ENCODE measurements around the gene MLIP.
"Not testable (repeated sequence)": the region's sequence is repeated elsewhere in the genome, so short reads cannot be mapped to it uniquely, and the experiment has no call there.

MLIP gene

DNA sequence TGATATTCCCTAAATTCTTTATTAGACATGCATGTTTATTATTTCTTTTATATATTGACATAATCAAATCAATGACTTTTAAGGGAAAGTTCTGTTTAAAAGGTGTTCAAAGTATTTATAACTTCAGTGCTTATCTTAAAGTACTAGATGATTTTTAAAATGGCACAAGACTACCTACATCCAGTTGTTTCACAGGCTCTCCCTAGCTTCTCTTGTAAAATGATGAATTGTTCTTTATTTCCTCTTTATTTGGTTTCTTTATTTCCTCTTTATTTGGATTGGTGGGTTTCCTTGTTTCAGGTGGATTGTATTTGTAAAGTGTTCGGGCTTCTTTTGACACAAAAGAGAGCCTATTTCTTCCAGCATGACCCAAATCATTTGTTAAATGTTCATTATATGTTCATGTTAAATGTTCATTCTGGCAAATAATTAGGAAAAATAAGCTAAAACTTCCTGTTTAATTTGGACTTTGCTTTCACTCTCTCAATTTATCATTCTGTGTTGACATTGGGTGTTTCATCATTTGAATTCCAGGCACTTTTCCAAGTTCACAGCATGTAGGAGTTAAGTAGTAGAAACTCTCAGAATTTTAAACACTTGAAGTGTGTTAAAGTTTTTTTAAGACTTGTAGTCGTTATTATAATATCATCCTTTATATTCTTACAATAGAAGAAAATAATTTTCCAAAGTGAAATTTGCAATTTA is 24.6 kb downstream of the MLIP start:
- intact Hi-C loops (cut with DNase I) = no loop called here
- DNase-seq = no peak

DNA sequence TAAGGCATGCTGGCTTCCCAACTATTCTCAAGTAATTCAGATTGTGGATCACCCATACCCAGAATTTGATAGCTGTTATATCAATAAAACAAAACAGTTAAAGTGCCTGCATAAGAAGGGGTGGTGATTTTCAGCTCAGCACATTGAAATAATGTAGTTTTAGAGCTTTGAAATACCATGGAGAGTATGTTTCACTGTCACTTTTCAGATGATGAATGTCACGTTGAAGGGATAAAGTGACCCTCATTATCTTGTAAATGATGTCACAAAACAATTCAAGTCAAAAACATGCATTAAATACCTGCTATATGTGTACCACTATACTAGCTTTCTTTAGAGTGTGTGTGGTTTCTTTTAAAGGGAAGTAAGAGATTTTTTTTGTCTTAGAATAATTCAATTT is 27.6 kb downstream of the MLIP start:
- intact Hi-C loops (cut with DNase I) = no loop called here
- DNase-seq = no peak

DNA sequence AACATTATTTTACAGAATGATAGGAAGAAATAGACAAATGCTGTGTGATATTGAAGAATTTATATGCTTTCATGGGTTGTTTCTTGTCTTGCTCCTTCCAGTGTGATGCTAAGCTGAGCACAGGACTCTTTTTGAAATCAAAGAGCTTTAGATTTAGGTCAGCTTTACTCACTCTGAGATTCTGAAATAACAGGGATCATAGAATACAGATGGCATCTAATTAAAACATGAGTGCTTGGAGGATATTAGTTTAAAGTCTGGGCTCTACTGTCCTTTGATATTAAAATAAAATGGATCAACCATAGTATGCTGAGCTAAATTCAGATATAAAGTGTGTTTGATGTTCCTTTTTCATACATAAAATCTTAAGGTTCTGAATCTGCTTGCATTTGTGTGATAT is 29.6 kb downstream of the MLIP start:
- DNase-seq = no peak
- intact Hi-C loops (cut with DNase I) = no loop called here

DNA sequence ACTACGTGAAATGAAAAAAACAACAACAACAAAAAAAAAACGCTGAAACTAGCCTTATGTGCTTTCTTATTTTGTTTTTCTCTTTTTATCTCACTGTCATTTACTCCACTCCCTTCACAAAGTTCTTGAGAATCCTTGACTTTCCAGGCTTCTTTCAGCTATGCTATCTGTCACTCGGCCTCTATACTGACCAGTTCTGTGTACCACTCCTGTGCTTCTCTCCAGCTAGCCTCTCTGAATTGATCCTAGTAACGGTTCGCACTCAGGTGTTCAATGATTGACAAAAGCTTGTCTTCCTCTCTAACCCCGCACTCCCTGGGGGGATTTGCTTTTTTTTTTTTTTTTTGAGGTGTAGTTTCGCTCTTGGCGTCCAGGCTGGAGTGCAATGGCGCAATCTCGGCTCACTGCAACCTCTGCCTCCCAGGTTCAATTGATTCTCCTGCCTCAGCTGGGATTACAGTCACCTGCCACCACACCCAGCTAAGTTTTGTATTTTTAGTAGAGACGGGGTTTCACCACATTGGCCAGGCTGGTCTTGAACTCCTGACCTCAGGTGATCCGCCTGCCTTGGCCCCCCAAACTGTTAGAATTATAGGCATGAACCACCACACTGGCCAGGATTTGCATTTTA is 31.8 kb downstream of the MLIP start:
- intact Hi-C loops (cut with DNase I) = no loop called here
- no peak for DNase-seq

DNA sequence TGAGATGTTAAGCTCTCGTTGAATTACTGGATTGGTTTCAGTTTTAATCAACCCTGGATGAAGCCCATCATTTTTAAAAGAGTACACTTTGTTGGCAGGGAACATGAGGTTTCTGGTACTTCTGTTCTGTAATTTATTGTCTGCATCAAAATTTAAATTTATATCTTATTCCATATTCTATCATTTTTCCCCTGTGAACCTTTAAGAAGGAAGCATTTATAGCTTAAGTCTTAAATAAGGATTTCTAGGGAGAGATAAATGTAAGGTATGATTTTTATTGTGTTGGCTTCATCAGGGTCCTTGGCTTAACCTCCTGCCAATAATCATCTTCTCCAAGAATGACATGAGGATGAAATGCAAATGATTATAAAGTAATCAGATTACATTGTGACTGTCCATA is 40.6 kb downstream of the MLIP start:
- intact Hi-C loops (cut with DNase I) = no loop called here
- no peak for DNase-seq

DNA sequence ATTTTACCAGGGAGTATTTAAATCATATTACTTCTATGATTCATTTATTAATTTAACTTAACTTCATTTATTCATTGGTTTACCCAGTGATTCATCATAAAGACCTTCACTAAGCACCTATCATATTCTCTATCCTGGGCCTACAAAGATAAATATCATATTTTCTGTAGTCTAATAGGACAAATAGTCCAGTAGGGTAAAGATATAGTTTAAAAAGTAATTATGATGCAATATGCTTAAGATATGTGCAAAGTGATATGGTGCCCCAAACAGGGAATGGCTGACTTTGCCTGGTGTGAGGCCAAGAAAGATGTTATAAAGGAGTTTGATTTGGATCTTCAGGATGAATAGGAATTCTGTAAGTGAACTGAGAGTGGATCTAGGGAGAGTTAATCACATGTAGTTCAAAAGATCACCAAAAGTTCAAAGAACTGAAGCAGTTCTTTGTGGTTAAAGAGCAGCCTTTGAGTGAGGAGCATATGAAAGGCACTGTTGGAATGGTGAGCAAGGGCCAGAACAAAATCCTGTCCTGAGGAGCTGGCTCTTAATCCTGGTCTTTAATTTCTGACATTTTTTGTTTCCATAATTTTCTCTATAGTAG is 45.5 kb downstream of the MLIP start:
- DNase-seq = no peak
- intact Hi-C loops (cut with DNase I) = no loop called here

DNA sequence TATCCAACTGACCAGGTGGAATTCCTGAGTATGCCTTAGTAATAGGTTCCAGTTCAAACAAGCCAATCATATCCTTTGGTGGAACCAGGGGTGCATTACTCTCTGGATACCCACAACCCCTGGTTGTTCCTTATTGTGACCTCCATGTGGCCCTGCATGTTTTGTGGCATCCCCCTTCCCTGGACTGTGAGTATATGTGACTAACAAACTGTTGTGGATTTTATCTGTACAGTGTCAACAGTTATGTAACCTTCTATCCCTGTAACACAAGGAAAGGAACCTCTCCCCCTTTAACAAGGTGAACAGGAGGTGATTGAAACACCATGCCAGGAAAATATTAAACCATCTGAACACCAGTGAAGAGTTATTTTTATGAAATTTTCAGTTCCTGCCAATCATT is 46.2 kb downstream of the MLIP start:
- no peak for DNase-seq
- intact Hi-C loops (cut with DNase I) = no loop called here

DNA sequence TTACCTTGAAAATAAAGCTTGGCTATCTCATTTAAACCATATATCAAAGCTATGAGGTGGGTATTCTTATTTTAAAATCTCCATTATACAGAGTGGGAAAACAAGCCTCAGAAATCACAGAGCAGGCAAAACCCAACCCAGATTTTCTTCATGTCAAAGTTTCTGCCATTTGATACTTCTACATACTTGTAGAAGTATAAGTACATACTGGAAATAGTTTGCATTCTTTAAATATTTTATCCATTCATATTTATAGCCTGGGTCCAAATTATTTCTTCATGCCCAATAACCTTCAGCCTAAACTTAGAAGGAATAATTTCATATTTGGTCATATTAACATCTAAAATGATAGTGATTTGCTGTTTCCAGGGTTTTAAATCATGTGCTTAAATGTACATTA is 61.8 kb downstream of the MLIP start:
- no peak for DNase-seq
- intact Hi-C loops (cut with DNase I) = no loop called here

DNA sequence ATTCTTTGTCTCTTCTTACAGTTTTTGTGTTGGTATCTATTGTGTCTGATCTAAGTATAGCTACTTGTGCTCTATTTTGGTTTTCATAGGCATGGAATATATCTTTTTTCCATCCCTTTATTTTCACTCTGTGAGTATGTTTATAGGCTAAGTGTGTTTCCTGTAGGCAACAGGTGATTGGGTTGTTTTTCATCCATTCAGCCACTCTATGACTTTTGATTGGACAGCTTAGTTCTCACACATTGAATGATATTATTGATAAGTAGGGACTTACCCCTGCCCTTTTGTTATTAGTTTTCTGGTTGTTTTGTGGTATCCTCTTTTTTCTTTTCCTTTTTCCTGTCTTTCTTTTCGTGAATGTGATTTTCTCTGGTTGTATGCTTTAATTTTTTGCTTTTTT is 67.9 kb downstream of the MLIP start:
- intact Hi-C loops (cut with DNase I) = no loop called here
- no peak for DNase-seq

DNA sequence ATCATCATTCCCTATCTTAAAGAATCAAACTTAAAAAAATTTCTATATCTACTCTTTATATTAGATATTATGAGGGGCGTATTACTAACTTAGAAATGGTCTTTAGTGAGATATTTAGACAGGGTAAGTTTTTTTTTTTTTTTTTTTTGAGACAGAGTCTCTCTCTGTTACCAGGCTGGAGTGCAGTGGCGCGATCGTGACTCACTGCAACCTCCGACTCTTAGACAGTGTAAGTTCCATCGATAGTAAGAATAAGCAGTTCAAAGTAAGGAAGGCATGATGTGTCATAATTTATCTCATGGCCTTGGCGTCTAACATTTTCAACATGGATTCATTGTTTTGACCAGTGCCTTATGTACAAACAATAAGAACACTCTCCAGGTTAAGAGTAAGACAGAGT is 72.4 kb downstream of the MLIP start:
- intact Hi-C loops (cut with DNase I) = no loop called here
- DNase-seq = no peak

DNA sequence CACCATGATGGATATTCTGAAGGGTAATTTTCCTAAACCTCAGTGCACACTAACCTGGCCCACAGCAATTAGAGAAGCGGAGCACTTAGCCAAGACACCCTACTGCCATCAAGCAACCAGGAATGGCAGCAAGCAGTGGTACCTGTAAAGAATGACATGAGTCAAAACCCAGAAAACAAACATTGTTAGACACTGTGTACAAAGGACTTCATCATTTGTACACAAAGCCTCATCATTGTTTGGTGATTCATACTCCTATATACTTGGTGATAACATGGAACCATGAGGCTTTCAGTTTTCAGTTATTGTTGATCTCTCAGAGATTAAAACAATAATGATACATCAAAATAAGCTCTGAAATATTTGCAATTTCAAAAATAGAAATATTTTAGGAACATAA is 74.6 kb downstream of the MLIP start:
- no peak for DNase-seq
- intact Hi-C loops (cut with DNase I) = no loop called here

DNA sequence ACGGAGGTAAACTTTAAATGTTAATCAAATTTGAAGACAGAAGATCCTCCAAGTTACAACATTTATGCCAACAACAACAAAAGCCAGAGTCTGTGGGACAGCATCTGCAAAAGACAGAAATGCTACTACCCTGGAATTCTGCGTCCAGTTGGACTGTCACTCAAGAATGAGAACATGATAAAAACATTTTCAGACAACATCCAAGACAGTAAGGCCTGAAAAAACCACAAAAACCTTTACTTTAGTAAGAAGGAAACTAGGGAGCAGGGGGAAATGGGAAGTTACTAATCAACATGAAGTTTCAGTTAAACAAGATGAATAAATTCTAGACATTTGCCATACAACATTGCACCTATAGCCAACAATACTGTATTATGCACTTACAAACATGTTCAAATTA is 77.6 kb downstream of the MLIP start:
- no peak for DNase-seq
- intact Hi-C loops (cut with DNase I) = no loop called here

DNA sequence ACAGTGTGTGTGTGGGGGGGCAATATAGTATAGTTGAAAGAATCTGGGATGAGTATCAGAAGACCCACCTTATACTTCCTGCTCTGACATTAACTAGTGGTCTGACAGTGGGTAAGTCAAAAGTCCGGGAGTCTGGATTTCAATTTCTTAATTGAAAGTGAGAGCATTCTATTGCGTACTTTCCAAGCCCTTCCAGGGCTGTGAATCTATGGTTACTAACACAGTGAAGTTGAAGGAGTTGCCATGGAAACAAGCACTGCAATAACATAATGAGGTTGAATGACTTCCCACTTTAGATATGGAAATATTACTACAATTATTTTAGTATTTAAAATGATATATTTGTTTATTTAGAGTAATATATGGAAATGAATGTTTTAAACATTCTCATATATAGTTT is 80.2 kb downstream of the MLIP start:
- DNase-seq = no peak
- intact Hi-C loops (cut with DNase I) = no loop called here

DNA sequence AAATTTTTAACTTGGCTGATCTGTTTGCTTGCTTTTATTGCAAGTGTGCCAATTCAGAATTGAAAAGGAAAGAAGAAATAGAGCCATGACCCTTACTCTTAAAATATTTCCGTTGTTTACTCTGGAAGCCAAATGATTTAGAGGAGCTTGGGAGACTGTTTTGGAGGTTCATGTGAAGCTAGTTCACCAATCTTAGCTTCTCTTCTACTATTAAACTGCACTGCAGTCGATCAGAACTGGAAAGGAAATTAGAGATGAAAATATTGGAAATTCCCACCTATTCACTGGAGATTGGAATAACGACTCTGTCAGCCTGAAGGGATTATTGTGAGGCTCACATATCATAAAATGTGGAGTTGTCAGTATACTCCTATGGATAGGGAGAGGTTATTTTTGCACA is 81.8 kb downstream of the MLIP start:
- intact Hi-C loops (cut with DNase I) = no loop called here
- DNase-seq = no peak

DNA sequence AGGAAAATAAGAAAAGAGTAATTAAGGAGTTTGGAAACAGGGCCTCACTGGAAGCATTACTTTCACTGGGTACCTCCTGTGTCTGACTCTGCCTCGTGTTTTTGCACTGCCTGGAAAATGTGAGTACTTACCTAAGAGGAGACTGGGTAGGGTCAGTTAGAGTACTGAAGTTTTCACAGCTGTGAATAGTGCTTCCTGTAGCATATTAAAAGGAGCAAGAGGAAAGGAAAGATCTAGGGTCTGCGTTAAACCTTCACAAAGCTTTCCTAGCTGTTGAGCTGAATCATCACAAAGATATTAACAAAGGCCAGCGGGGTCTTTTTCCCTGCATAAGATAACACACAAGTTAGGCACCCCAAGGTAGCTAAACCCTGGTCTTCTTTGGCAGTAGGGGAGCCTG is 82.3 kb downstream of the MLIP start:
- DNase-seq = no peak
- intact Hi-C loops (cut with DNase I) = no loop called here

DNA sequence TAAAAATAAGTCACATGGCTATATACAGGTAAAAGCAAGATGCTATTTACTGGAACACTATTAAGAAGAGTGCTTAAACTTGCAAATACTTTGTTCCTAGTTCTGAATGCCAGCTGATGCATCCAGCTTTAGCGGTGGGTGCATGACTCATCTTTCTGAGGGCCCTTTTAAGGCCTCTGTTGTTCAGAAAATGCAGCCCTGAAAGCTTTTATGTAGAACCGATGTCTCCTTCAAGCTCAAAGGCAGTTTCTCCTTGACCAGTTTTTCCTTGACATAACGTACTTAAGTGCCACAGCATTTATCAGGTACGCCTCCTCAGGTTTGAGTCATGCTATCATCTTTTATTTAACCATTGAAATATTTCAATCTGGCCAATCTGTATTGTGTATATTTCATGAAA is 82.8 kb downstream of the MLIP start:
- DNase-seq = no peak
- intact Hi-C loops (cut with DNase I) = no loop called here

DNA sequence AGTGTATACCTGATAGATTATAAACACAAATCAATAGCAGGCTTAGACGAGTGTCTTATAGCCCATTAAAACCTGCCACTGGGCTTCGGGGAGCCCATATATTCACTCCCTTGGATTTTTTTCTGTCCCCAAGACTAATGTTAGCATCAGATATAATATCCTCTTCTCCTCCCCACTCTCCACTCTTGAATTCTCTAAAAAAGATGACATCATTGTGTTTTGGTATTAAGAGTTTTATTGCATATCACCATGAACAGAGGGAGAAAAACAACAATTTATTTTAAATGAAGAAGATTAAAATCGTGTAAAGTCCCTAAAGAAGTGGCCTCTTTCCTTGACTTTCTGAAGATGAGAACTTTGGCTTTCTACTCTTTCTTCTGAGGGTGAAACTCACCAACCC is 84.4 kb downstream of the MLIP start:
- intact Hi-C loops (cut with DNase I) = no loop called here
- DNase-seq = no peak

DNA sequence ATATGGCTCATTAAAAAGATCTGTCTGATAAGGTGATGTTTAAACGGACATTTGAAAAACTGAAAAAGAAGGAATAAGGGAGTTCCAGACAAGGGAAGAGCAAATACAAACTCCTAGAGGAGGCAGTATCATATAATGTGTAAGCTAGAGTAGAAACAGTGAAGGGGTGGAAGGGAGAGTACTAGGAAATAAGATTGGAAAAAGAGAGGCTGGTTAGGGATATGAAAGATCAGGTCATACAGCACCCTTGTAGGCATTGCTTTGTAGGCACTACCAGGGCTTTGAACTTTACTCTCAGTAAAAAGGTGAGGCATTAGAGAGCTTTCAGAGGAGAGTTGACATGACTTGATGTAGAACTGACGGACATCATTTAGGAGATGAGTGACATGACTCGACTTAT is 85.7 kb downstream of the MLIP start:
- no peak for DNase-seq
- intact Hi-C loops (cut with DNase I) = no loop called here

DNA sequence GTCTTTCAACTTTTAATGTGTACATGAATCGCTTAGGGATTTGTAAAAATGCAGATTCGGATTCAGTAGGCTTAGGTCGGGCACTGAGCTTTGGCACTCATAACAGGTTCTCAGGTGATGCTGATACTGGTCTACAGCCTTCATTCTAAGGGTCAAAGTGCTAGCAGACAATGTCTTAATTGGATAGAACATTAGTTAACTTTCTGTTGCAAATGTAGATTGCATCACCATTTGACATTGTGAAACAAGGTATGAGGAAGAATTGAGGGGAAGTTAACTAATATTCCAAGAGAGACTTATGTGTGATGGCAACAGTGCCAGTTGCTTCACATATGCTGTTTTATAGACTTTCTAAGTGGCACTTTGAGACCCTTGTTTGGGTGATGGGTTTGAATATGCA is 86.9 kb downstream of the MLIP start:
- no peak for DNase-seq
- intact Hi-C loops (cut with DNase I) = no loop called here

DNA sequence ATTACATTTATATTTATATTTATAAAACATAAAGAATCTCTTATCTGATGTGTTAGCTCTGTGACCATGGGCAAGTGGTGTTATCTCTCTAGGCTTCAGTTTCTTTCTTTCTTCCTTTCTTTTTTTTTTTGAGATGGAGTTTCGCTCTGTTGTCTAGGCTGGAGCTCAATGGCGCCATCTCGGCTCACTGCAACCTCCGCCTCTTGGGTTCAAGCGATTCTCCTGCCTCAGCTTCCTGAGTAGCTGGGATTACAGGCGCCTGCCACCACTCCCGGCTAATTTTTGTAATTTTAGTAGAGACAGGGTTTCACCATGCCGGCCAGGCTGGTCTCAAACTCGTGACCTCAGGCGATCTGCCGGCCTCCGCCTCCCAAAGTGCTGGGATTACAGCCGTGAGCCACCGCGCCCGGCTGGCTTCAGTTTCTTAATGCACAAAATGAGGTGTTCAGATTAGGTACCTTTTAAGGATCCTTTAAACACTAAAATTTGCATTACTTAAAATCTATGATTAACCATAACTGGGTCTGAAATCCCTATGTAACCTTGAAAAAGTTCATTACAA is 92.3 kb downstream of the MLIP start:
- intact Hi-C loops (cut with DNase I) = not testable (repeated sequence)
- peak in 1 of 10 donors; percentile 47 for DNase-seq

DNA sequence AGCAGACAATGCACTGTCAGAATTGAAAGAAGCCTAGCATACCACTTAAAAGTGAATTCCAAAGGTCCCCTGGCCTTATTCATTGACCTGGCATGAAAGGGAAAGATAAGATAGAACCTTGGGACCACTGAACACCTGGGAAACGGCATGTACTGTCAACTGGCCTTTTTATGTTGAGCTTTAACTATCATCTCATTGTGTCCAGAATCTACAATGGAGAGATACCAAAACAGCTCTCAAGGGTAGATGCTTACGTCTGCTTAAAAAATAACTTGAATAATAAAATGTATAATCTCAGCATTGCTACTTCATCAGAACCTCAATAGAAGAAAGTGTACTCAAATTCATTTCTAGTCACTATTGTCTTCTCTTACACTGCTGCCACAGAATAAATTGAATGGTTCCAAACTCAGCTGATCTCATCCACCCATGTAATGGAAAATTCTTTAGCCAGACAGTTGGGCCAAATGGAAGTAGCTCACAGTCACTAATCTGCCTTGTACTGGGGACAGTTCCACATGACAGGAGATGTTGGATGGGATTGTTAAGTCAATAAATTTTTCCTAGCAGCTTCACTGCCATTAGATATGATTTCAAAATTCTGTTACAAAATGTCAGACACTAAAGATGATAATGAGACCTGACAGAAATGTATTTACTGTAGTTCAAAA is 93.8 kb downstream of the MLIP start:
- DNase-seq = no peak

DNA sequence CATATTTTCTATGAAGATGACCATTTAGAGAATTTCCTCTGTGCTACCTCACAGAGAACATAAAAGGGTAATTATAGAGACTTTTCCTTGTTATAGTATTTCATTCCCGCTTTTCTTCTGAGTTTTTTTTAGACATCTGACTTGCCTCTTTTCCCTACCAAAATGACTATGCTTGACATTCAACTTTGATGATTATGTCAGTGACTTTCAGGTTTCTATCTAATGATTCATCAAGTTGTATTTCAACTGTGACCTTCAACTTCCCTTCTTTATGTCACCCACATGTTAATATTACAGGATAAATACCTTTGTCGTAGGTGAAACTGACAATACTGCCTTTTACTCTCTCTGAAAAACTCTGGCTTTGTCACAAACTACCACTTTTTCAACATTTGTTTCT is 95.3 kb downstream of the MLIP start:
- DNase-seq = no peak
- intact Hi-C loops (cut with DNase I) = no loop called here

More for the DNA sequence above, 93.8 kb downstream of the MLIP start:
- intact Hi-C loops (cut with DNase I) = no loop called here

All from posterior cingulate gyrus (tissue), 11 donors.